PC-9 (cell line): ENCODE measurements around the gene SAPCD1.
"Not testable (repeated sequence)": the region's sequence is repeated elsewhere in the genome, so short reads cannot be mapped to it uniquely, and the experiment has no call there.

ENCODE experiments used
- EZH2 ChIP-seq: fragments of 200-600 bp; sonication (generic); IDR thresholded peaks from 2 replicates; pipeline ENCODE4 v1.8.0; 2017; ENCODE audit warnings: antibody characterized with exemption, low read depth
- TF ChIP-seq, protein P1 (sequence below): fragments of 200-600 bp; sonication (generic); conservative IDR thresholded peaks from 2 replicates; pipeline ENCODE4 v1.6.1; 2017; ENCODE audit warnings: mixed run types, antibody characterized with exemption, mild to moderate bottlenecking, moderate library complexity

DNA sequence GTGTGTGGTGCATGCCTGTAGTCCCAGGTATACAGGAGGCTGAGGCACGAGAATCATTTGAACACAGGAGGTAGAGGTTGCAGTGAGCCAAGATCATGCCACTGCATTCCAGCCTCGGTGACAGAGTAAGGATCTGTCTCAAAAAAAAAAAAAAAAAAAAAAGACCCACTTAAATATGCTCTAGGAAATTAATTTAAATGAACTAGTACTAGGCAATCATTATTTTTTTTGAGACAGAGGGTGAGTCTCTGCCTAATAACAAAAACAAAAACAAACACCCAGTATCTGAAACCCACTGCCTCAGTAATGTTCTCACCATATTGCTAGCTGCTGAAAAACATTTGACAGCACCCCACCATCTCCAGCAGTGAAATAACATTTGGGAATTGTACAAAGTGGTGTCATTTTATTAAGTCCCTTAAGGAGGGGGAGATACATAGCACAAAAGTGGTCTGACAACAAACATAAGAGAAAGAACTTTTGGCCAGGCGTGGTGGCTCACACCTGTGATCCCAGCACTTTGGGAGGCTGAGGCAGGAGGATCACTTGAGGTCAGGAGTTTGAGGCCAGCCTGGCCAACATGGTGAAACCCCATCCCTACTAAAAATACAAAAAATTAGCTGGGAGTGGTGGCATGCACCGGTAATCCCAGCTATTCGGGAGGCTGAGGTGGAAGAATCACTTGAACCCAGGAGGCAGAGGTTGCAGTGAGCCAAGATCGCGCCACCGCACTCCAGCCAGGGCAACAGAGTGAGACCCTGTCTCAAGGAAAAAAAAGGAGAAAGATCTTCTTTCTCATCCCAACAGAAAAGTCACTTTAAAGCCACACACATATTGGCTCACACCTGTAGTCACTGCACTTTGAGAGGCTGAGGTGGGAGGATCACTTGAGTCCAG lies 38.8 kb downstream of the SAPCD1 start:
- TF ChIP-seq, protein P1, sequence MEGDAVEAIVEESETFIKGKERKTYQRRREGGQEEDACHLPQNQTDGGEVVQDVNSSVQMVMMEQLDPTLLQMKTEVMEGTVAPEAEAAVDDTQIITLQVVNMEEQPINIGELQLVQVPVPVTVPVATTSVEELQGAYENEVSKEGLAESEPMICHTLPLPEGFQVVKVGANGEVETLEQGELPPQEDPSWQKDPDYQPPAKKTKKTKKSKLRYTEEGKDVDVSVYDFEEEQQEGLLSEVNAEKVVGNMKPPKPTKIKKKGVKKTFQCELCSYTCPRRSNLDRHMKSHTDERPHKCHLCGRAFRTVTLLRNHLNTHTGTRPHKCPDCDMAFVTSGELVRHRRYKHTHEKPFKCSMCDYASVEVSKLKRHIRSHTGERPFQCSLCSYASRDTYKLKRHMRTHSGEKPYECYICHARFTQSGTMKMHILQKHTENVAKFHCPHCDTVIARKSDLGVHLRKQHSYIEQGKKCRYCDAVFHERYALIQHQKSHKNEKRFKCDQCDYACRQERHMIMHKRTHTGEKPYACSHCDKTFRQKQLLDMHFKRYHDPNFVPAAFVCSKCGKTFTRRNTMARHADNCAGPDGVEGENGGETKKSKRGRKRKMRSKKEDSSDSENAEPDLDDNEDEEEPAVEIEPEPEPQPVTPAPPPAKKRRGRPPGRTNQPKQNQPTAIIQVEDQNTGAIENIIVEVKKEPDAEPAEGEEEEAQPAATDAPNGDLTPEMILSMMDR = not testable (repeated sequence)
- not testable (repeated sequence) for TF ChIP-seq EZH2
